HG03469 (cell line): ENCODE results near the gene PERCC1.
"Not testable (repeated sequence)": the region's sequence is repeated elsewhere in the genome, so short reads cannot be mapped to it uniquely, and the experiment has no call there.

Experiments used
- ATAC-seq: cut with Tn5 transposase; IDR thresholded peaks from one replicate; pipeline ENCODE4 v1.9.1; 2021; ENCODE audit warnings: mild to moderate bottlenecking, moderate library complexity, moderate number of reproducible peaks; ENCODE audit not compliant: unreplicated experiment

The PERCC1 gene

DNA sequence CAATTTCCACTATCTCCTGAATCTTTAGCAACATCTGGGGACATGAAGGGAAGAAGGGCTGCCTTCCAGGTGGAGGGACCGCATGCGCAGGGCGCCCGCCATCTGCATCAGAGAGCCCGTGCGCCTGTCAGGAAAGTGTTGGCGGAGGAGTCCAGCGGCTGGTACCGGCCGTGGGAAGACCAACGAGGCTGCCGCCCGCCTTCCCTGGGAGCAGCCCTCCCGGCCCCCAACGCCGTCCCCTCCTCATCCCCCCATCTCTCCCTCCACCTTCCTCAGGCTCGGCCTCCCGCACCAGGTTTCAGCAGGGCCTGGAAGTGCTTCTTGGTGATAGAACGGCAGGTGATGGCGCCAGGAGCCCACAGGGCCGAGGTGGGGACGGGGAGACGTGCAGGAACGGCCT is 35.2 kb downstream of the PERCC1 start:
- no peak for ATAC-seq

DNA sequence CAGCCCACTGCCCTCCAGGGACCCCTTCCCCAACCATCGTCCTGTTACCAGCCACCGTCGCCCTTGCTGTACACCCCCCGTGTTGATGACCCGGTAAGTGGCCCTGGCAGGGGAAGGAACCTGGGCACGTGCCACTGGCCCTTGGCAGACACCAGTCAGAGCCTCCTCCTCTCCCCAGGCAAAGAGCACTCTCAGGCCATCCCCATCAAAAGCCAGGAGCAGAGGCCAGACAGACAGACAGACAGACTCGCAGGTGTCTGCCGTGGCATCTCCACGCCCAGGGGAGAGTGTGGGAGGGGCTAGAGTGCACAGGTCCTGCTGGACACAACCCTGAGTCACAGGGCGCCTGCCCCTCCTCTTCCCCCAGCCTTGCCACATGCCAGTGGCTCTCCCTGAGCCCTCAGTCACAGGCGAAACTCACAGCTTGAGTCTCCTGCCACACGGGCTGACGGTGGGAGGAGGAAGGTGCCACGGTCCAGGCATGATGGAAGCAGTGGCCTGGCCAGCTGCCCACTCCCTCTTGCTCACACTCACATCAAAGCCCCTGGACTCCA is 36.2 kb downstream of the PERCC1 start:
- no peak for ATAC-seq

DNA sequence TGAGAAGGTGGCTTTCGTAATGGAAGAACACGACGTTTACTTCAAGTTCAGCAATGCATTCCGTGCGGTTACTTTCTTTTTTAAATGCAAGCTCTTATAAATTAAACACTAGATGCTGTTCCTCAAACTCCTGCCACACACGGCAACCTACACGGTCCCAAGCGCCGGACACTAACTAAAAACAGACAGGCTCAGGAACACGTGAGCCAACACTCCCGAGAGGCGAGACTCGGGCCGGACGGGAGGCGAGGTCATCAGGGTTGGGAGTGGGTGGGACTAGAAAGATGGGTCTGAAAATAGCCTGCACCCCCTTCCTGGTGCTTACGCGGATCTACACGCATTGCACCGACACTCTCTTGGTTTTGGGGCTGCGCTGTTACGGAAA is 37.5 kb downstream of the PERCC1 start:
- no peak for ATAC-seq

- not testable (repeated sequence) for ATAC-seq
Measured at GRCh38 chr16:1469141-1469540, 38.3 kb downstream of the PERCC1 start.

DNA sequence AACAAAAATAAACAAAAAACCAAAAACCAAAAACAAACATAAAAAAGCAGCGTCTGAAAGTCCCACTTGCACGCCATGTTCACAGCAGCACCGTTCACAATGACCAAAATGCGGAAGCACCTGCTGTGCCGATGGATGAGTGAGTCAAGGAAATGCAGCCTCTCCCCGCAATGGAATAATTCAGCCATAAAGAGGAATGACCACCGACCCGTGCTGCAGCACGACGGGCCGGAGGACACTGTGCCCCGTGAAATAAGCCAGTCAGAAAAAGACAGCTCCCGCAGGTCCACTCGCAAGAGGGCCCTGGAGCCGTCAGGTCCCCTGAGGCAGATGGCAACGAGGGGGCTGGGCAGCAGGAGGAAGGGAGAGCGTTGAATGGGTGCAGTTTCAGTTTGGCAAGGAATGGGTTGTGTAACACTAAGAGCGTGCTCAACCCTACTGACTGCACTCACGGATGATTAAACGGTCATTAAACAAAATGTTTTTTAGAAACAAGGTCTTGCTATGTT is 38.9 kb downstream of the PERCC1 start:
- no peak for ATAC-seq

GRCh38 chr16:1470481-1471251 is 39.8 kb downstream of the PERCC1 start:
- no peak for ATAC-seq

DNA sequence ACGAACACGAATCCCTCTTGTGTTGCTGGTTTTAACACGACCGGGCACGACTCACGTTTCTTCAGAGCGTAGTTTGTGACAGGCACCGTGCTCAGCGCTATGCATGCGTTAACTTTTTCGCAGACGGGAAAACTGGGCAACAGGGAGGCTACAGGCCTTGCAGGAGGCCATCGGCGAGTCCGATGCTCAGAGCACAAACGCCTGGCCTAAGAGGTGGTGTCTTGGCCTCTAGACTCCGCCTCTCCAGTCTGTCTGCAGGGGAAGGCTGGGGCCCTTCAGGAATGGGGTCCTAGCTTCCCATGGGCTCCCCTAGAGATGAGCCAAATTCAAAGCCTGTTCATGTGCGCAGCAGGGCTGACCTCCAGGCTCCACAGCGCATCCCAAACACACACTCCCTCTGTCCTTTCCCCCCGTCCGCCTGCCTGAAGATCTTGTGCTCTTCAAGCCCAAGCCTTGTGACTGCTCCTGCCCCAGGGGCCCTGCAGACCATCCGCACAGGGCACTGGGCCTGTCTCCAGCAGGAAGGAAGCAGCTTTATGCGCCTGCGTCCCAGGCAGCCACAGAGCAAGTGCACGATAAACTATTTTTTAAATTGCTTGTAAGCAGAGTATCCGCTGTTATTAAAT is 40.8 kb downstream of the PERCC1 start:
- ATAC-seq, result no peak

- ATAC-seq, result no peak
Measured at GRCh38 chr16:1472974-1473373, 42.1 kb downstream of the PERCC1 start.

DNA sequence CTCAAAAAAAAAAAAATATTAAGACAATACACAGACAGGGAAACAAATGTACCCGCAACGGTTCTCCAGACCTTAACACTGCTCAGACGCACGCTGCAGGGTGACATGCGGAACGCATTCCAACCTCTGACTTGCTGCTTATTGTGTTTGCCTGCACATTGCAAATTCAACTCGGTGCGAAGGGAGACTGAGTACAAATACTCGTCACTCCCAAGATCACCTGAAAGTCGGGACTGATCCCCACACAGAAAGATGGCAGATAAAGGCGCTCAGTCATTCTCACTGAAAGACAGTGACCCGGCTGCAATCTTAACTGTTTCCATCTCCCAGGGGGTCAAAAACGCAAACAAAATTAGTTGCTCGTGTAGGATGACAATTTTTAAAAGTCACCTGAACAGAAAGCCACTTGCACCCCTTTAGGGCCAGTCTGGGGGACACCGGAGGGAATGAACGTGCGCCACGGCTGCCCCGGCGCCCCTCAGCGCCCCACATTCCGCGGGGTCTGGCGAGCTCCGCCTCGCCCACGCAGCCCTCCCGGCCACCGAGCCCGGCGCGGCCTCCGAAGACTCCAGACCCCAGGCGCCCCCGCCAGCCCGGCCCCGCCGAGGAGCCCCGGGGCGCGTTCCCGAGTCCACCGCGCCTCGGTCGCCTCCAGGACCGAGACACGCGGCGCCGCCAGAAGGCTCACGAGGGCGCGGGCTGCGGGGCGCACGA is 43.4 kb downstream of the PERCC1 start:
- no peak for ATAC-seq

- ATAC-seq, result peak; percentile 57
Measured at GRCh38 chr16:1474796-1475551, 44.1 kb downstream of the PERCC1 start, which contains the start of gene CLCN7. CLCN7 (minus strand) TSS chr16:1475028; CDS start chr16:1474974, 54 bp downstream.

DNA sequence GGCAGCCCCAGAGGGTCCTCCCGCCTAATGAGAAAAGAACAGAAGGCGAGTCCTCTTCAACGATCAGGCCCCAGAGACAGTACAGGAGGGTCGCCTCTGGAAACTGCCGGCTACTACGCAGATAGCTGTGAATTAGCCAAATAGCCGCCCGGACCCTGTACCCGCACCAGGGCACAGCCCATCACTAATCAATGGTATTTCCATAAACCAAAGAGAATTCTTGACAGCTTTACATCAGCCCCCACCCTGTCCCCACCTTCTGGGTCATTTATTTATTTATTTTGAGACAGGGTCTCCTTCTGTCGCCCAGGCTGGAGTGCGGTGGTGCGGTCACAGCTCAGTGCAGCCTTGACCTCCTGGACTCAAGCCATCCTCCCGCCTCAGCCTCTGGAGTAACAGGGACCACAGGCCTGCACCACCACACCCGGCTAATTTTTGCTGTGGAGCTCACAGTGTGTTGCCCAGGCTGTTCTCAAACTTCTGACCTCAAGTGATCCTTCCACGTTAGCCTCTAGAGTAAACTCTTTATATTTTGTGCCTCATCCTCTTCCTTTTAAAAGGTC is 44.8 kb downstream of the PERCC1 start:
- no peak for ATAC-seq

- no peak for ATAC-seq
Measured at GRCh38 chr16:1477033-1477432, 46.2 kb downstream of the PERCC1 start.

GRCh38 chr16:1478937-1479336 is 48.1 kb downstream of the PERCC1 start:
- ATAC-seq, result not testable (repeated sequence)

DNA sequence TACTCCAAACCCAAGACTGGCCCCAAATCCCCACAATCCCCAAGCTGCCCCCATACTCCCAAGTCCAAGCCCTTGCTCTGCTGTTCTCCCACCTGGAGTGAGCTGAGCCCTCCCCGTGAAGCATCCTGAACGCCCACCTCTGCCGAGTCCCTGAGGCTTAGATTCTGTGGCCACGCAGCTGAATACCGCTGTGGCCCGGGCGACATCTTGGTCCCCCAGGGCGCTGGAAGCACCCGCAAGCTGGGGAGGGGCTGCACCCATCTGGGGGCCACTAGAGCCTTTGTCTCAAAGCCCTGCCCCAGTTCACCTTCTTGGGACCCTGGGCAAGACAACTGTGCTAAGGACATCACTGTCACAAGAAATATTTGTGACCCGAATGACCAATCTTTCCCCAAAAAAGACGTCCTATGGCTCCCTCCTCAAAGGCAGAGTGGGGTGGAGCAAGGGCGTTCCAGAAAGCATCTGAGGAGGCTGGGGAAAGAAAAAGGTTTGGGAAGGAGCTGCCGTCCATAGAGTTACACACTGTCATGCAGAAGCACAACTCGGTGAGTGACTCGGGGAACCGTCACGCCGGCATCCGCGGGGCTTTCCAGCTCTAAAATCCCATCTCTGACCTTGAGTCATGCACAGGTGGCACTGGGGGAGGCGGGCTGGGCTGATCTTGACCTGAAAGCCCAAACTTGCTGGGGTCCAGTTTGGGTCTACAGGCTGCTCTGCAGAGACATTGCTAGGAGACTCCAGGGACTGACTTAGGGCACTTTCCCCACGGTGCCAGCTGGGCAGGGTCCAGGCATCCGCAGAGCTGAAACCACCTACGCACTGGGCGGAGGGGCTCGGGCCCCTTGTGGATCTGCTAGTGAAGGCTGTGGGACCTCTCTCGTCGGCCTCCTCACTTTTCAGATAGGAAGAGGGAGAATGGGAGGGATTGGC is 51.3 kb downstream of the PERCC1 start:
- ATAC-seq, result no peak
